Amygdala (tissue), 56 donors: Measurements from ENCODE around the gene GALNT1.
A peak's percentile ranks its signal among the peaks of the same experiment; 100 is the strongest.
"Not testable (repeated sequence)": the region's sequence is repeated elsewhere in the genome, so short reads cannot be mapped to it uniquely, and the experiment has no call there.

Experiments
- DNase-seq, 56 donors: peaks; one replicate each; lab custom pipeline; 2025; lab: John Stamatoyannopoulos, UW

Gene GALNT1

GRCh38 chr18:35581546-35581897 is at the start of gene GALNT1:
TSS of gene GALNT1 (plus strand) at chr18:35581740. CDS start at chr18:35654663, 72,923 bp downstream.
- peak in 2 of 56 donors; percentile 27 to 34 for DNase-seq

GRCh38 chr18:35533916-35534405 is 47.6 kb upstream of the GALNT1 start:
- DNase-seq = no peak

- DNase-seq = no peak
Measured at GRCh38 chr18:35535297-35535696, 46.2 kb upstream of the GALNT1 start.

- no peak for DNase-seq
Measured at GRCh38 chr18:35542356-35542755, 39.2 kb upstream of the GALNT1 start.

DNA sequence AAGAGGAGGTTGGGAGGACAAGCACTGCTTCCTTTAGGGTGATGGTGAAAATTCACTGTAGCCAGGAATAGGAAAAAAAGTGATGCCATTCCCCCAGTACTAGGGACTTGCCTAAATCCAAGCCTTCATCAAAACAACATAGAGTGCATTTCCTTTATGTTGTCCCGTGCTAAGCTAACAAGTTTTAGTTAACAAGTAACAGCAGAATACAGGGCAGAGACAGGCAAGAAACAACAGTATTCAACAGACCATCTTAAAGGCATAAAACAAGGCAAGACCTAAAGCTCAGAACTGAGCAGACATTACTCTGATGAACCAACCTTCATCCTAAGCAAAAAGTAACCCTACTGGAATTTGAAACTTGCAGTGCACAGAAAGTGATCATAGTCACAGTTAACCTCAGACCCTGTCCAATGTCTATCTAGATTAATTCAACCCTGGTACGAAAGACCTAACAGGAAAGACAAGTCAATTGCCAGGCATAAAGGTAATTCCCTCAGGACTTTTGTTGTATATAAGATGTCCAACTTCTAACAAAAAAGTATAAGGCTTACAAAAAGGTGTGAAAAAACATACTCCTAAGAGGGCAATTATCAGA is 34.4 kb upstream of the GALNT1 start:
- no peak for DNase-seq

DNA sequence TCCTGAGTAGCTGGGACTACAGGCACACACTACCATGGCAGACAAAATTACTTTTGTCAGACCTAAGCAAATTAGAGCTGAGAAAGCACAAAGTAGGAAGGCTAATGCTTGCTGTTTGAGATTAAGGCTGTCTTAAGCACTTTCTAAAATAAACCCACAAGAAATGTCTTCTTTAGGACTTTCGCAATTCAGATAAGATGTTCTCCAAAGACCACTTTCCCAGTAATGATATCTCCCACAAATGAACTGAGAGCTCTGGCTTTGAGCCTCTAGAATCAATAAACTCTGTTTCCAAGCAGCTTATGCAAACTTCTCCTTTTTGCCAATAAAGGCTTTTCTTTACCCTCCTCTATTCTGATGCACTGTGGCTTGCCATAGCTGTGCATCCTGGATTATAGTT is 32.0 kb upstream of the GALNT1 start:
- DNase-seq = no peak

DNA sequence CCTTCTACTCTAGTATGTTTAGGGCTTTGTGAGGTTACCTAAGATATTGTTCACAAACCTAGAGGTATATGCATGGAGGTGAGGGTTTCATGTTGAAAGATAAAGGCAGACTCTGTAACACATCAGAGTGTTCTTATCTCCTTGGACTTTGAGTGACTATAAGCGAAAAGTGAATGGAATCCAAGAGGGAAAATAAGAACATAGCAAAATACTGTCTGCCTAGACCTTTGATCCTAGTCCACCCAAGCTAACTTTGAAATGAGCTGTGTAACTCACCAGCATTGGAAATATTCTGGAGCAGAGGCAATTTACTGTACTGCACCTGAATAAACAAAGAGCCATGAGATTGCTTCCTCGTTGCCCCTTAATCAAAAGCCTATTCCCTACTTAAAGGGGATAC is 28.2 kb upstream of the GALNT1 start:
- DNase-seq = no peak

- not testable (repeated sequence) for DNase-seq
Measured at GRCh38 chr18:35555538-35555937, 26.0 kb upstream of the GALNT1 start.

- DNase-seq = no peak
Measured at GRCh38 chr18:35559867-35560266, 21.7 kb upstream of the GALNT1 start.

DNA sequence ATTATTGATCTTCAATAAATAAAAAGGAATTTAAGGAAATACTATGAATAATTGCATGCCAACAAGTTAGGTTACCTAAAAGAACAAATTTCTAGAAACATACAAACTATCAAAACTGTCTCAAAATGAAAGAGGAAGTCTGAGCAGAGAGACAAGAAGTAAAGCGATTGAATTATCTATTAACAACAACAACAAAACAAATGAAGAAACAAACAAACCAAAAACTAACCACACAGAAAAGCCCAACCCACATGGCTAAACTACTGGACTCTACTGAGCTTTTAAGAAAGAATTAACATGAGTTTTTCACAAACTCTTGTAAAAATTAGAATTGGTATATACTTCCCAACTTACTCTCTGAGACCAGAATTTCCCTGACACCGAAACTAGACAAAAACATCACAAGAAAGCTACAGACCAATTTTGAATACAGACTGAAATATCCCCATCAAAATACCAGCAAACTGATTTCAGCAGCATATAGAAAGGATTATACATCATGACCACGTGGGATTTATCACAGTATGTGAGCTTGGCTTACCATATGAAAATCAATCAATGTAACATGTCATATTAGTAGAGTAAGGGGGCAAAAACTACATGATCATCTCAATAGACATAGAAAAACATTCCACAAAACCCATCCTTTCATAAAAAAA is 16.6 kb upstream of the GALNT1 start:
- DNase-seq = no peak

GRCh38 chr18:35566019-35566418 is 15.5 kb upstream of the GALNT1 start:
- no peak for DNase-seq

DNA sequence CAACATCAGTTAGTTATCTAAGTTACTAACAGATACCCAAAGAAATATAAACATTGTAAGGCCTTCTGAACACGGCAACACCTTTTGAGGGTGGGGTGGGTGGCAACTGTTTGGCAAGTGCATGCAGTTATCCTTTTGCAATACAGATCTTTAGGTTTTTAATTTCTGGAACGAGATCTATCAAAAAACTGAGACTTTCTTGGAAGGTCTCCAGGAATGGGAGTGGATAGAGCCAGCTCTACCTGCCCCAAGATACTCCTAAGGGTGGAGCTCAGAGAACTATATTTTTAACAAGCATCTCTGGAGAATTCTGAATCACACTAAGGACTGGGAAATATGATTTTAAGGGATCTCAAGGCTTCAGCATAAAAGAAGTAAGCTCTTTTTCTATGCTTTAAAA is 11.4 kb upstream of the GALNT1 start:
- no peak for DNase-seq

DNA sequence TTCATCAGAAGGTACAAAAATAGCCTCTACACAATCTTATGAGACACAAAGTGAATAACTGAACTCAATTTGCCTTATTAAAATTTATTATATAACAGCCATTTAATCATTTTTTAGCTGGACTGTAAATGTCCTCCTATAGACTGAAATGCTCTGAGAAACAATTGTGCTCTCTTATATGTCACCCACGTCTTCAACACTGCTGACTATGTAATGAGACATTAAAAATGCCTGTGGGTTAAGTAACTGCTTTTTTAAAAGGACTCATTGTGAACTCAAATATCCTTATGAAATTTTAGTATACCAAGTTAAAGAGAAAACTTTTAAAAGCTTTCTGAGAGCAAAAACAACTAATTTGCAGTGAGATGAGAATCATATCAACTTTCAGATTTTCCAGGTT is 10.4 kb upstream of the GALNT1 start:
- DNase-seq = no peak

DNA sequence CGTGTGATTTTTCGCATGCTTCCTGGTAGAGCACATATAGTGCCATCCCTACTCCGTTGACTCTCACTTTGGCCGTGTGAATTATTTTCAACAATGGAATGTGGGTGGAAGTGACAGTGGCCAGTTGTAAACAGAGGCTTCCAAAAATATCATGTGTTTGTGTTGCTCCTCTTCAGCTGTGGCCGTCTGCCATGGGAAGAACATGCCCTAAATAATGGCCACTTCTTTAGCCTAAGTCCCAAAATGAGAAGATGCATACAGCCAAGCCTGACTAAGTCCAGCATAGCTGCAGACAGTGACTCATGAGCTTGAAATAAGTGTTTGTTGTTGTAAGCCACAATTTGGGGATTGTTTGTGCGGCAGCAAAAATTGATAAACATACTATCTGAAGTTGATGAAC is 8.9 kb upstream of the GALNT1 start:
- DNase-seq = peak in 1 of 56 donors; percentile 17

GRCh38 chr18:35573531-35573930 is 8.0 kb upstream of the GALNT1 start:
- no peak for DNase-seq

DNA sequence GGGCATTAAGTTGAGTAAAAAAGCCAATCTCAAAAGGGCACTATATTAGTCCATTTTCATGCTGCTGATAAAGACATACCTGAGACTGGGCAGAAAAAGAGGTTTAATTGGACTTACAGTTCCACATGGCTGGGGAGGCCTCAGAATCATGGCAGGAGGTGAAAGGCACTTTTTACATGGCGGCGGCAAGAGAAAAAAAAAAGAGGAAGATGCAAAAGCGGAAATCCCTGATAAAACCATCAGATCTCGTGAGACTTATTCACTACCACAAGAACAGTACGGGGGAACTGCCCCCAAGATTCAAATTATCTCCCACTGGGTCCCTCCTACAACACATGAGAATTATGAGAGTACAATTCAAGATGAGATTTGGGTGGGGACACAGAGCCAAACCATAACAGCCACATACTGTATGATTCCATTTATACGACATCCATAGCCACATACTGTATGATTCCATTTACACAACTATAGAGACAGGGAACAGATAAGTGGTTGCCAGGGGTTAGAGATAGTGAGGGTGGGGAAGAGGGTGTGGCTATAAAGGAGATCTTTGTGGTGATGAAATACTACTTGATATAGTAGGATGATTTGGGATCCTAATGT is 5.2 kb upstream of the GALNT1 start:
- DNase-seq = not testable (repeated sequence)

GRCh38 chr18:35577045-35577848 is 4.3 kb upstream of the GALNT1 start:
- DNase-seq = no peak

- no peak for DNase-seq
Measured at GRCh38 chr18:35578481-35578880, 3.1 kb upstream of the GALNT1 start.

- no peak for DNase-seq
Measured at GRCh38 chr18:35578936-35579335, 2.6 kb upstream of the GALNT1 start.

GRCh38 chr18:35580701-35581539 is 620 bp upstream of the GALNT1 start:
- peak in 46 of 56 donors; percentile 3 to 76 (median 48) for DNase-seq
